HepG2 (cell line): ENCODE results near the gene TMEM198. TPM values are rescaled to one million over a fixed set of nuclear protein-coding genes. Genes with fewer than 3 reads are reported as not detected.
A peak's percentile ranks its signal among the peaks of the same experiment; 100 is the strongest.

Experiments
- DR1 ChIP-seq: sonication (generic); formaldehyde crosslinking; IDR thresholded peaks from 2 replicates; pipeline ENCODE4 v1.8.0; 2021; ENCODE audit warnings: mild to moderate bottlenecking, missing genetic modification reagents, inconsistent platforms
- IRF9 ChIP-seq: sonication (generic); formaldehyde crosslinking; IDR thresholded peaks from 2 replicates; pipeline ENCODE4 v1.8.0; 2022; ENCODE audit warnings: missing genetic modification reagents, mild to moderate bottlenecking, borderline replicate concordance
- JARID2 ChIP-seq: sonication (generic); formaldehyde crosslinking; IDR thresholded peaks from 2 replicates; pipeline ENCODE4 v1.8.1; 2023; ENCODE audit warnings: missing genetic modification reagents, inconsistent platforms; ENCODE audit not compliant: insufficient replicate concordance
- JDP2 ChIP-seq: sonication (generic); formaldehyde crosslinking; IDR thresholded peaks from 2 replicates; pipeline ENCODE4 v1.8.1; 2022; ENCODE audit warnings: missing genetic modification reagents, borderline replicate concordance
- KDM4B ChIP-seq: sonication (generic); formaldehyde crosslinking; IDR thresholded peaks from 2 replicates; pipeline ENCODE4 v1.4.0; 2020; ENCODE audit warnings: missing genetic modification reagents
- KMT2A ChIP-seq: sonication (generic); formaldehyde crosslinking; IDR thresholded peaks from 2 replicates; pipeline ENCODE4 v1.4.0; 2020; ENCODE audit warnings: missing genetic modification reagents
- MEF2D ChIP-seq: sonication (generic); formaldehyde crosslinking; IDR thresholded peaks from 2 replicates; pipeline ENCODE4 v1.5.1; 2020; ENCODE audit warnings: mild to moderate bottlenecking, missing genetic modification reagents
- NFIC ChIP-seq: IDR thresholded peaks from 2 replicates; pipeline ENCODE4 v1.6.1; 2012; ENCODE audit warnings: mild to moderate bottlenecking, low read length, inconsistent platforms
- NFYB ChIP-seq: sonication (generic); formaldehyde crosslinking; IDR thresholded peaks from 2 replicates; pipeline ENCODE4 v1.4.0; 2020; ENCODE audit warnings: missing genetic modification reagents
- REPIN1 ChIP-seq: sonication (generic); formaldehyde crosslinking; IDR thresholded peaks from 2 replicates; pipeline ENCODE4 v1.8.0; 2022; ENCODE audit warnings: missing genetic modification reagents, low read depth, mild to moderate bottlenecking, borderline replicate concordance
- SMYD3 ChIP-seq: sonication (generic); formaldehyde crosslinking; IDR thresholded peaks from 2 replicates; pipeline ENCODE4 v1.8.1; 2023; ENCODE audit warnings: mild to moderate bottlenecking, missing genetic modification reagents
- SRY ChIP-seq: sonication (generic); formaldehyde crosslinking; IDR thresholded peaks from 2 replicates; pipeline ENCODE4 v1.8.0; 2022; ENCODE audit warnings: mild to moderate bottlenecking, missing genetic modification reagents
- STAG1 ChIP-seq: sonication (generic); formaldehyde crosslinking; IDR thresholded peaks from 2 replicates; pipeline ENCODE4 v1.4.0; 2020; ENCODE audit warnings: missing genetic modification reagents
- ZBTB3 ChIP-seq: sonication (generic); formaldehyde crosslinking; IDR thresholded peaks from 2 replicates; pipeline ENCODE4 v1.4.0; 2020; ENCODE audit warnings: low read depth, mild to moderate bottlenecking, moderate library complexity, missing genetic modification reagents, borderline replicate concordance
- ZBTB39 ChIP-seq: sonication (generic); formaldehyde crosslinking; IDR thresholded peaks from 2 replicates; pipeline ENCODE4 v1.5.0; 2020; ENCODE audit warnings: missing genetic modification reagents
- ZBTB49 ChIP-seq: sonication (generic); formaldehyde crosslinking; IDR thresholded peaks from 2 replicates; pipeline ENCODE4 v1.4.0; 2020; ENCODE audit warnings: missing genetic modification reagents, borderline replicate concordance
- ZEB1 ChIP-seq: IDR thresholded peaks from 2 replicates; pipeline ENCODE4 v1.6.1; 2012; ENCODE audit warnings: mild to moderate bottlenecking, low read depth, inconsistent platforms; ENCODE audit not compliant: insufficient replicate concordance
- ZFAT ChIP-seq: sonication (generic); formaldehyde crosslinking; conservative IDR thresholded peaks from 2 replicates; pipeline ENCODE4 v1.8.1; 2023; ENCODE audit warnings: missing genetic modification reagents, inconsistent platforms
- ZNF10 ChIP-seq: sonication (generic); formaldehyde crosslinking; IDR thresholded peaks from 2 replicates; pipeline ENCODE4 v1.4.0; 2020; ENCODE audit warnings: mild to moderate bottlenecking, low read depth, missing genetic modification reagents, borderline replicate concordance
- ZNF317 ChIP-seq: sonication (generic); formaldehyde crosslinking; IDR thresholded peaks from 2 replicates; pipeline ENCODE4 v1.5.0; 2020; ENCODE audit warnings: mild to moderate bottlenecking, missing genetic modification reagents
- ZNF430 ChIP-seq: sonication (generic); formaldehyde crosslinking; IDR thresholded peaks from 2 replicates; pipeline ENCODE4 v1.9.0; 2021; ENCODE audit warnings: mild to moderate bottlenecking, missing genetic modification reagents
- ZNF607 ChIP-seq: sonication (generic); formaldehyde crosslinking; IDR thresholded peaks from 2 replicates; pipeline ENCODE4 v1.5.1; 2020; ENCODE audit warnings: missing genetic modification reagents, mild to moderate bottlenecking, borderline replicate concordance
- ZNF75D ChIP-seq: sonication (generic); formaldehyde crosslinking; IDR thresholded peaks from 2 replicates; pipeline ENCODE4 v1.8.1; 2023; ENCODE audit warnings: missing genetic modification reagents, mild to moderate bottlenecking, borderline replicate concordance
- ZNF773 ChIP-seq: sonication (generic); formaldehyde crosslinking; IDR thresholded peaks from 2 replicates; pipeline ENCODE4 v1.4.0; 2020; ENCODE audit warnings: missing genetic modification reagents, borderline replicate concordance
- ZSCAN29 ChIP-seq: sonication (generic); formaldehyde crosslinking; conservative IDR thresholded peaks from 2 replicates; pipeline ENCODE4 v1.4.0; 2020; ENCODE audit warnings: mild to moderate bottlenecking, missing genetic modification reagents
- polyA plus RNA-seq, 8 experiments: library from polyadenylated mRNA; depleted of rRNA in 3 of 8; stranded (reverse) in 7 of 8; unstranded in 1 of 8; fragments of >200 nt; fragmentation: Illumina TruSeq in 4 of 8; extraction: Trizol in 4 of 8; gene quantifications; 2 replicates each; pipeline versions ENCODE4 v1.2.1 to v1.2.3, GENCODE V29; 2011 to 2016; ENCODE audit warnings: low read depth in 4 of 8, missing spikeins in 1 of 8, mixed read lengths in 1 of 8; ENCODE audit not compliant: insufficient read depth in 1 of 8
- total RNA-seq, 5 experiments: library from RNA; depleted of rRNA; stranded (reverse); fragments of >200 nt; fragmentation: Illumina TruSeq; extraction: Trizol; gene quantifications; 2 replicates each; pipeline ENCODE4 v1.2.3, GENCODE V29; 2016; ENCODE audit warnings: low read depth in 1 of 5

The TMEM198 gene
- total and polyA plus RNA-seq, 2 of the 13 experiments (the other 11 are each of a cell fraction or from before 2014, with no cell fraction given): 17.3 to 23.5 TPM

GRCh38 chr2:219576505-219577388, 32.9 kb downstream of the TMEM198 start (continued):
- TF ChIP-seq ZNF317: peak; percentile 91
- no peak for TF ChIP-seq ZFAT (CRISPR knock-in tag)
- peak; percentile 83 for TF ChIP-seq DR1 (CRISPR knock-in tag)
- peak; percentile 98; the same call in 1 of the 2 replicates for TF ChIP-seq ZBTB3 (CRISPR knock-in tag)
- no peak for TF ChIP-seq ZNF773 (CRISPR knock-in tag)
- no peak for TF ChIP-seq ZBTB39 (CRISPR knock-in tag)
- TF ChIP-seq ZNF430: peak; percentile 99
- no peak for TF ChIP-seq ZBTB49 (CRISPR knock-in tag)
- TF ChIP-seq NFIC: peak; percentile 89
- peak; percentile 90; the same call in 1 of the 2 replicates for TF ChIP-seq REPIN1 (CRISPR knock-in tag)
- peak; percentile 94 for TF ChIP-seq ZNF607
- TF ChIP-seq IRF9 (CRISPR knock-in tag): peak; percentile 81; the same call in 1 of the 2 replicates
- TF ChIP-seq JDP2: peak; percentile 31; the same call in 1 of the 2 replicates
- peak; percentile 40 for TF ChIP-seq NFYB (CRISPR knock-in tag)
- TF ChIP-seq KDM4B: peak; percentile 85
- no peak for TF ChIP-seq ZNF10 (CRISPR knock-in tag)
- peak; percentile 74 for TF ChIP-seq JARID2 (CRISPR knock-in tag)
- peak; percentile 94 for TF ChIP-seq ZSCAN29 (CRISPR knock-in tag)
- peak; percentile 39 for TF ChIP-seq STAG1
- TF ChIP-seq KMT2A (CRISPR knock-in tag): peak; percentile 83; the same call in 1 of the 2 replicates
- peak; percentile 54 for TF ChIP-seq SRY
- peak; percentile 81 for TF ChIP-seq ZEB1
- peak; percentile 96 for TF ChIP-seq MEF2D (CRISPR knock-in tag)
- no peak; the same call in 1 of the 2 replicates for TF ChIP-seq SMYD3 (CRISPR knock-in tag)
- TF ChIP-seq ZNF75D (CRISPR knock-in tag): no peak
